GM18520 (cell line): ENCODE data around the gene RUNDC1.
A peak's percentile ranks its signal among the peaks of the same experiment; 100 is the strongest.
"Not testable (repeated sequence)": the region's sequence is repeated elsewhere in the genome, so short reads cannot be mapped to it uniquely, and the experiment has no call there.

ENCODE experiments used
- ATAC-seq: cut with Tn5 transposase; IDR thresholded peaks from one replicate; pipeline ENCODE4 v1.9.1; 2021; ENCODE audit not compliant: unreplicated experiment

Gene RUNDC1

DNA sequence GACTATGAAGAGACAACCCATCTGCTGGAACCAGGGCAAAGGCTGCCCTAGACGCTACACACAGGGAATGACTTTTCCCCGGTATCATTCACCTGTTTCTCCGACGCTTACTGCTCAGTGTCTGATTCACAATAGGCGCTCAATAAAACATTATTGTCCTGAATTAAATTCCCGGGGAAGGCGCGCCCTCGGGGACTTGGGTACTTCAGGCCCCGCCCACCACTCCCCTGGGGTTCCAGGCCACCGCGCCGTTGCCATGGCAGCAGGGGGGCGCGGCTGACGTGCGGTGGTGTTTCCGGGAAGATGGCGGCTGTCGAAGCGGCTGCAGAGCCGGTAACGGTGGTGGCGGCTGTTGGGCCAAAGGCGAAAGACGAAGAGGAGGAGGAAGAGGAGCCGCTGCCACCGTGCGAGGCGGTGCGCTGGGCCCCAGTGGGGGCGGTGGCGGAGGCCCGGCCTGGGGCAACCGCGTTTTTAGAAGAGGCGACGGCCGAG, at the start of gene RUNDC1:
RUNDC1 (plus strand) TSS at position 292 of the 492 bp plus-strand sequence; CDS start at position 304, 12 bp downstream.
- peak; percentile 57 for ATAC-seq

DNA sequence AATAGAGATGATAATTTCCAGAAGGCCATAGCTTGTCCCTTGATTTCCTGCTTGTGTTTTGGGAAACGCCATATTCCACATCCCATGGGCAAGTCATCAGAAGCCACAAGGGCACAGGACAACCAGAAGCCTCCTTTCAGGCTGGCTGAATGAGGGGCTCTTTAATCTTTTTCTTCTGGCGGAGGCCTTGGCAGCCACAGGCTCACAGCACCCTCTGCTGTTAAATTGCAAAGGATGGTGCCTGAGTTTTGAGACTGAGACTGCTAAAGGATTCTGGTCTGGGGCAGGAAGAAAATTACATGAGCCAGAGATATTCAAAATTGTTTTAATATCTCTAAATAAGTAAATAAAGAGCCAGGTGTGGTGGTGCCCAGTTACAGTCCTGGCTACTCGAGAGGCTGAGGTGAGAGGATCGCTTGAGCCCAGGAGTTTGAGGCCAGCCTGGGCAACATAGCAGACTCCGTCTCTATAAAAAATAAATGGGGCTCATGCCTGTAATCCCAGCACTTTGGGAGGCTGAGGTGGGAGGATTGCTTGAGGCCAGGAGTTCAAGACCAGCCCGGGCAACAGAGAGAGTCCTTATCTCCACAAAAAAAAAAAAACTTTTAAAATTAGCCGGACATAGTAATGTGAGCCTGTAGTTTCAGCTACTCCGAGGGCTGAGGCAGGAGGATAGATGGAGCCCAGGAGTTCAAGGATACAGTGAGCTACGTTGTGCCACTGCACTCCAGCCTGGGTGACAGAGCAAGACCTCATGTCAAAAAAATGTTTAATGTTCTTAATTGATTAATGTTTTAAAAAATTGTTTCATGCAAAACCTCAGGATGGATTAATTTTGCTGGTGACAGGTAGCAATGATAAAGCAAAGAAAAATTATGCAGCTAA, 42.4 kb upstream of the RUNDC1 start:
- ATAC-seq = no peak

DNA sequence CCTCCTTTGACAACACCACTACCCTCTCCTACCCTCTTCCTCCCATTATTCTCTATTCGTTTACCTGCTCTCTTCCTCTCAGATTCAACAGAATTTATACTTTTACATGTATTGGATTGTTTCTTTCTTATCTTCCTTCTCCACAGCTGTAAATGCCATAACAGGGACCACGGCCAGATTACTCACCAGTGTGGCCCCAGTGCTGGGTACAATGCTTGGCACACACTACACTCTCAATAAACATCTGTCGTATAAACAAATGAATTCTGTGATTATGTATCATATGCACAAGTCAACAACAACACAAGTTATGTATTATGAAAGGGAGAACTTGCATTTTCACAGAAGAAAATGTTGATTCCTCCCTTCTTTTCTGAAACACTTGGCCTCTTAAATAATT, 36.2 kb upstream of the RUNDC1 start:
- ATAC-seq = no peak

DNA sequence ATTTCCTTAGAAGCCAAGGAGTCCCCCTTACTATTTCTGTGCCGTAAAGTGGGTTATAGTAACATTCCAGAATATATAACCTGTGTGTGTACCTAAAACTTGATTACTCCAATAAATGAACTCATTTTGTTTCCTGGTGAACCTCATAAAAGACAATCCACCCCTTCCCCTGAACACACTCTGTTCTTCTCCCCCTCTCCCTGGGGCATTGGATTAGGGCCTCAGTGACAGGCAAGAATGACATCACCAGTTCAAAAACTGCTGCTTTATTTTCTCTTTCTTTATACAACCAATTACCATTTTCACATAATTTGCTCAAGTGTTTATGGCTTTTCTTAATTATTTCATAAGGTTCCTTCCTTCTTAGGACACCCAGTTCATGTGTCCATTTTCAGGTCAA, 33.6 kb upstream of the RUNDC1 start:
- ATAC-seq = no peak

DNA sequence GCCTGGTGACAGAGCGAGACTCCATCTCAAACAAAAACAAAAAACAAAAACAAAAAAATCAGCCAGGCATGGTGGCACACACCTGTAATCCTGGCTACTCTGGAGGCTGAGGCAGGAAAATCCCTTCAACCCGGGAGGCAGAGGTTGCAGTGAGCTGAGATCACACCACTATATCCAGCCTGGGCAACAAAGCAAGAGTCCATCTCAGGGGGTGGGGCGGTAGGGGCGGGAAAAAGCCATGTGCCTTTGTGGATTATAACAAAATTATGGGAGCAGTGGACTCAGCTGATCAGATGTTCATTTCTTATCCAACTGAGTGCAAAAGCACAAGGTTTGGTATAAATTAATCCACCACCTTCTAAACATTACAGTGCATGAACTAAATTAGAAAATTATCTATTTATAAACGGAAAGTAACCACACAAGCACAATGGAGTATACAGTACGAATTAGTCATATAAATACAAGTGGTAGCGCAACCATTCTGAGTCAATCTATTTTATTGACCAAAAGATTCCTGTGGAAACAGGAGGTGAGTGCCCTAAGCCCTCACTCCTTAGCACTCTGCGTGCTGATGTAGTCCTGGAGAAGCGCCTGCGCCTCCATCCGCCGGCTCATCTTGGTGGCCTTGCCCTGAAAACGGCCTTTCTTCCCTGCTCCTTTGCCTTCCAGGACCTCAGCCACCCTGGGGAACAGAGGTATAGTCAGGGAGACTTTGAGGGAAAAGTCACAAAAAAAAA, 30.2 kb upstream of the RUNDC1 start:
- ATAC-seq = no peak

DNA sequence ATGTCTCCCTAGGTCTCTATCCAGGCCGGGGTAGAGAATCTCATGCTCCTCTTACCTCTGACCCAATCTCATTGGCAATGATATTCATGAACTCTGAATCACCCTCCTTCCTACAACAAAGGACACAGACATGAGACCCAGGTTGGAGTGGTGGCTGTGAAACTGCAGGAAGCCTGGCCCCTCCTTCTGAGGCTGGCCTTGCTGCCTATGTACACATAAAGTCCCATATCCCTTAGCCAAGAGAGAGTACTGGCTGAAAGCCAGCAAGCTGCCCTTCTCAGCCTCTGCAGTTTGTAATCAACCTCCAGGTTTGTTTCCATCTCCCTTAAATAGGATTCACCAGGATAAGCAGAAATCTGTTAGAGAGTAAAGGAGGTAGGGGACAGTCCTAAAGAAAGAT, 26.7 kb upstream of the RUNDC1 start:
- no peak for ATAC-seq

DNA sequence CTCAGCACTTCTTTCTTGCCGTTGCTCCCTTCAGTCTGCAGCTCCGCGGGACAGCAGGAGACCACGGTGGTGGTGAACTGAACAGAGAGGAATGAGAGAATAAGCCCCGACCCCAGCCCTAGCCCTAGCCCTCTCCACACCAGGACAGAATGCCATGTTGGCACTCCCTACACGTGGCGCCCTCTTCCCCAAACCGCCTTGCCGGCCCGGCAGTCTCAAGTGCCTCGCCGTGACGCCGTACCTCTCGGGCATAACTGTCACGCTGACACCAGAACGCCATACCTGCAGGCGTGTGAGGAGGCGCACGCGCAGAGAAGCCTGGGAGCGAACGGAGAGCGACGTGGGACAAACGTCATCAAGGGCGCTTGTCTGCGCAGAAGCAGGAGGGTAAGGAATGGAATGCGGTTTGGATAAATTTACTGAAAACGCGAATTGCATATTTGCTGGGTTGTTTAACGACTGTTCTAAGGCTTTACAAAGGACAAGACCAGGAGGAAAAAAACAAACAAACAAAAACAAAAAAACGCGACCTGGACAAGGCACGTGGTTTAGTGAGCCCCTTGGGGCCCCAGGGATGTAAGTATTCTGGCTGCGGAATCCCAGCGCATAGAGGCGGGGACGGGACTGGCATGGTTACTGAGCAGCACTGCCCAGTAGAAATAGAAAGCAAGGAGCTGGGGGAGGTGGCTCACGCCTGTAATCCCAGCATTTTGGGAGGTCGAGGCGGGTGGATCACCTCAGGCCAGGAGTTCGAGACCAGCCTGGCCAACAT, 16.0 kb upstream of the RUNDC1 start, which contains the start of gene AARSD1:
AARSD1 (minus strand) TSS at position 294 of the 772 bp plus-strand sequence; CDS start at position 280, 14 bp downstream.
- ATAC-seq = peak; percentile 80

DNA sequence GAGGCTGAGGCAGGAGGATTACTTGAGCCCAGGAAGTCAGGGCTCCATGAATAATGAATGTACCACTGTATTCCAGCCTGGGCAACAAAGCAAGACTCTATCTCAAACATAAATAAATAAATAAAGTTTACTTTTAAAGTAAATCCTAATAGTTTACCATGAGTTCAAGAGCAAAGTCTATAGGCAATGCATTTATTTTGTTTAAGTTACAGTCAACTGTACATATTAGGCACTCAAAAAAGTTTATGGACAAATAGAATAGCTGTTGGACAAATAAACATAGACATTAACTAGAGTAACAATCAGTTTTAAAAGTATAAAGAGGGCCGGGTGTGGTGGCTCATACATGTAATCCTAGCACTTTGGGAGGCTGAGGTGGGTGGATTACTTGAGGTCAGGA, 12.4 kb upstream of the RUNDC1 start:
- no peak for ATAC-seq

DNA sequence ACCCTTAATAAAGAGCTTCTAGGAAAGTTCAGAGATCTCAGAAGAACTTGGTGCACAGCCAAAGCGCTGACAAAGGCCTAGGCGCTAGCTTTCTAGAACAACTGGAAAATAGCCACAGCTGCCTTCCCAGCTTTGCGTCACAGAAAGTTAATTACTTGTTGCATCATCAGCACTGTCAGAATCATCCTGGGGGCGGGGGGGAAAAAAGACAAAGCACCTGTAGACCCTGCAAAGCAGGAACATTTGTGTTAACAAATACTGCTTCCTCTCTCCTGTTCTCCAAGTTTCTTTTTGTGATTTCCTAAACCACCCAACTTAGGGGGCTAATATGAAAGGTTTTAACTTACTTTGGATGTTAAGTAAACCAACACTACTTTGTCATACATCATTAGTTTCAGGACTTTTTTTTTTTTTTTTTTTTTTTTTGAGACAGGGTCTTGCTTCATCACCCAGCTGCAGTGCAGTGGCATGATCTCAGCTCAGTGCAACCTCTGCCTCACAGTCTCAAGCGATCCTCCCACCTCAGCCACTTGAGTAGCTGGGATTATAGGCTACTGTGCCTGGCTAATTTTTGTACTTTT, 11.3 kb upstream of the RUNDC1 start:
- ATAC-seq = no peak

DNA sequence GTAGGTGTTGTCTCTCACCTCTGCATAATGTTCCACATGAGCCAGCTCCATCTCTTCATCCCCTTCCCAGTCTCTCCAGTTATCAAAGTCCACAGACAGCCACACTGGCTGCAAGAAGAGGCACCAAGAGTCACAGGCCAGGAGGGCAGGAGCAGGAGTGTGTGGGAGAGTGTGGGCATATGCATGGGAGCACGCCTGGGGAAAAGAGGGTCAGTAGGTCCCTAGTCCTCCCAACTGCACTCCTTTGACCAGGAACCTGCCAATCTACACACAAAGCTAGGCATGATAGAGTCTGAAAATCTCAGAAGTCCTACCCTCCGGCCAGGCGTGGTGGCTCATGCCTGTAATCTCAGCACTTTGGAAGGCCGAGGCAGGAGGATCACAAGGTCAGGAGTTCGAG, 8.8 kb upstream of the RUNDC1 start:
- ATAC-seq = no peak

DNA sequence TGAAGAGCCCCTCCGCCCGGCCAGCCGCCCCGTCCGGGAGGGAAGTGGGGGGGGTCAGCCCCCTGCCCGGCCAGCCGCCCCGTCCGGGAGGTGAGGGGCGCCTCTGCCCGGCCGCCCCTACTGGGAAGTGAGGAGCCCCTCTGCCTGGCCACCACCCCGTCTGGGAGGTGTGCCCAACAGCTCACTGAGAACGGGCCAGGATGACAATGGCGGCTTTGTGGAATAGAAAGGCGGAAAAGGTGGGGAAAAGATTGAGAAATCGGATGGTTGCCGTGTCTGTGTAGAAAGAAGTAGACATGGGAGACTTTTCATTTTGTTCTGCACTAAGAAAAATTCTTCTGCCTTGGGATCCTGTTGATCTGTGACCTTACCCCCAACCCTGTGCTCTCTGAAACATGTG, 7.0 kb upstream of the RUNDC1 start:
- ATAC-seq = not testable (repeated sequence)

DNA sequence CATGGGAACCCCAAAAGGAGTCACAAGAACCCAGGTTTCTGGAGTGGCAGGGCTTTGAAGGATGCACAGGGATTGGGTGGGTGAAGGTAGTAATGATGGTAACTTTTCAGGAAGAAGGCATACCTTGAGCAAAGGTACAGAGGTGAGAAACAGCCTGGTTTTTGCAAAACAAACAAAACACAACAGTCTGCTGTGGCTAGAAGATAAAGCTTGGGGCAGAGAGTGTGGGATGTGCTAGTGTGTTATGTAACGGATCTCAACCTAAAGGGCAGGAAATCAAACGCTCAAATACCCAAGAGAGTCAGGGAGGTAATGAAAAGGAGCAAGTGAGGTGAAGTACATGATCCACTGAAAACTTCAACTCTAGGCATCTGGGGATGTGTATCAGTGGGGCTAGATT, 5.1 kb upstream of the RUNDC1 start:
- ATAC-seq = no peak

DNA sequence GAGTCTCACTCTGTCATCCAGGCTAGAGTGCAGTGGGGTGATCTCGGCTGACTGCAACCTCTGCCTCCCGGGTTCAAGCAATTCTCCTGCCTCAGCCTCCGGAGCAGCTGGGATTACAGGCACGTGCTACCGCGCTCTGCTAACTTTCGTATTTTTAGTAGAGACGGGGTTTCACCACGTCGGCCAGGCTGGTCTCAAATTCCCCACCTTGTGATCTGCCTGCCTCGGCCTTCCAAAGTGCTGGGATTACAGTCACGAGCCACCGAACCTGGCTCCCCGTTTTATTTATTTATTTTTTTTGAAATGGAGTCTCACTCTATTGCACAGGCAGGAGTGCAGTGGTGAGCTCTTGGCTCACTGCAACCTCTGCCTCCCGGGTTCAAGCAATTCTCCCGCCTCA, 4.7 kb upstream of the RUNDC1 start:
- not testable (repeated sequence) for ATAC-seq

DNA sequence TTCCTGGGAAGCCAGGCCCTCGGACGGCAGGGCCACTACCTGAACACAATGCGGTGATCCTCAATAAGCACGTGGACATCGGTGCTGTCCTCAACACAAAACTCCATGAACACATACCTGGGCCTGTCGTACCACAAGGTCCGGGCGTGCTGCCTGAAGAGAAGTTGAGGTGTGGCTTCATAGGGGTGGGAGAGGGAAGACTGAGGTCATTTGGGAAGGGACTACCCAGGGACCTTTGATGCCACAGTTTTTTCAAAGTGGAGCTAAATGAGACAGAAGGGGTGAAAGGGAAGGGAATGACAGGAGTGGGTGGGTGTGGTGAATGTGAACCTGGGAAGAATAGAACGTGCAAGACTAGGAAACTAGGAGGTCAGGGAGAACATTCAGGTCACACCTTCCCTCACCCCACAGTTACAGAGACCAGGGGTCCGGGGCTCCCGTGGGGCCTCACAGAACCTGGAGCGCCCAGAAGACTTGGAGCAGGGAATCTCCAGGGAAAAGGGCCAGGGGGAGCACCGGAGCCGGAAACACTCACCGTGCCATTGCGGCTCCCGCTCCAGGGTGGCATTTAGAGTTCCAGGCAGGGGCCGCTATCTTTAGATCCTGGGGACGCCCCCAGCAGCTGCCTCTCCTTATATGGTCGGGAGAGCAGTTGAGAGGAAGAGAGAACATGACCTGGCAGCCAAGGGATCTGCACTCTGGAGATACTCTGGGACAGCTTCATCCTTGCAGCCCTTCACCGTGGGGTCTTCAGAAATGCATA, 673 bp upstream of the RUNDC1 start, which contains the start of gene PTGES3L:
PTGES3L (minus strand) TSS at position 570 of the 763 bp plus-strand sequence; CDS start at position 543, 27 bp downstream.
- peak; percentile 8 for ATAC-seq

DNA sequence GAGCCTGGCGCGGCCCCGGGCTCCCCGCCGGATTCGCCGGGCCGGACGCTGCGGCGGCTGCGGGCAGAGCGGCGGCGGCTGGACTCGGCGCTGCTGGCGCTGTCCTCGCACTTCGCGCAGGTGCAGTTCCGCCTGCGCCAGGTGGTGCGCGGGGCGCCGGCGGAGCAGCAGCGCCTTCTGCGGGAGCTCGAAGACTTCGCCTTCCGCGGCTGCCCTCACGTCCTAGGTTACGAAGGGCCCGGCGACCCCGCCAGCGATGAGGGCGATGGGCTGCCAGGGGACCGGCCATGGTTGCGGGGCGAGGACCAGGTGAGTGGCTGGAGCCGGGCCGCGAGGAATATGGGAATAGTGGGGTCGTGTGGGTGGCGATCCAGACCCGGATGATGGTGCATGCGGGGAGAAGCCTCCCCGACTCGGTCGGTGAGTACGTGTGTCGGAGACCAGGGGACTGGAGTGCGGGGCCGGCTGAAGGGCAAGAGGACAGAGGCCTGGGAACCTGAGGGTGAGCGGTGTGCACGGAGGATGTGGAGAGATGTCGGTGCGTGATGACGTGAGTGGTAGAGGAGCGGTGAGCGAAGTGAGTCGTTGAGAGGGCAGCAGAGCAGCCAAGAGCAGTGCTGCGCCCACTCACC, 517 bp downstream of the RUNDC1 start:
- ATAC-seq = peak; percentile 35

DNA sequence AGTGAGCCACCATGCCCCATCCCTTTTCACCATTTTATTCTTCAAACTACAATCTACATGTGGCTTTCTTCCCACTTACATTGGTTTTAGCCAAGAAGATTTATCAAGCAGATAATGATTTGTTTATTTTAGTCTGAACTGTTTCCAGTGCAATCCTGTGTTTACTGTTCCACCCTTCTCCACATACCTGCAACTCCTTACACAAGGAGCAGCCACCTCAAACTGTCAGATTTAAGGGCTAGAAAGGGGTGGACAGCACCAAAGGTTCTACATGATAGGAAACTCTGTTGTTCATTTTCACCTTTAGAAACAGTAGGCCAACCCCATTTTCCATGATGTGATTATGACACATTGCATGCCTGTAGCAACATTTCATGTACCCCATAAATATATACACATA, 1.9 kb downstream of the RUNDC1 start:
- ATAC-seq = no peak

DNA sequence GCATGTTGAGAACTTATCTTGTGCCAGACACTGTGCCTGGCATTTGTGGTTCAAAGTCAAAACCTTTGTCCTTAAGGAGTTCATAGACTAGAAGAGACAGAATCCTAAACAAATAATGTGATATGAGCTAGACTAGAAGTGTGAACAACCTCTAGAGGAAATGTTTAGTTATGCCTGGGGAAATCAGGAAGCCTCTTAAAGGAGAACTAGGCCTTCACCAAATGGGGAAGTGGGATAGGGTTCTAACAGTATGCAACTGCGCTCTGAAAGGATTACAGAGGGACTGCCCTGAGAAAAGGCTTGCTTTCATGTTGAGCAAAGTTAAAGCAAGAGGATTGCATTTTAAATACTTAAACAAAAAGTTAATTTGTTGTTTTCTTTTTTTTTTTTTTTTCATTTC, 4.9 kb downstream of the RUNDC1 start:
- no peak for ATAC-seq

DNA sequence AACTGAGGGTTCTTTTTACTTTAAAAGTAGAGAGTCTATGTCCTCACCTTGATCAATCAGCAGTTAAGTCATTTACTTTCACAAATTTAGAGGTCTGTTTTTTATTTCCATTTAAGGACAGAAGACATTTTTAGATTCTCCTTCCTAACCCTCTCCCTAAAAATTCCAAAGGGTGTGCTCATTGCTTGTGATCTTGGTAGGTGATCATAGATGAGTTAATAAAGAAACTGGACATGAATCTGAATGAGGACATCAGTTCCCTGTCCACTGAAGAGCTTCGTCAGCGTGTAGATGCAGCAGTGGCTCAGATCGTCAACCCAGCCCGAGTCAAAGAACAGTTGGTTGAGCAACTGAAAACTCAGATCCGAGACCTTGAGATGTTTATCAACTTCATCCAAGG, 8.8 kb downstream of the RUNDC1 start:
- no peak for ATAC-seq
